NT2/D1 (cell line): ENCODE measurements around the gene NPSR1.
"Not testable (repeated sequence)": the region's sequence is repeated elsewhere in the genome, so short reads cannot be mapped to it uniquely, and the experiment has no call there.

ENCODE experiments used
- SUZ12 ChIP-seq: IDR thresholded peaks from 2 replicates; pipeline ENCODE4 v1.6.1; 2011; ENCODE audit not compliant: insufficient read length, insufficient read depth; ENCODE audit errors: extremely low read depth
- YY1 ChIP-seq: IDR thresholded peaks from 2 replicates; pipeline ENCODE4 v1.6.1; 2011; ENCODE audit not compliant: insufficient read length, insufficient read depth
- ZNF274 ChIP-seq: IDR thresholded peaks from 2 replicates; pipeline ENCODE4 v1.6.1; 2011; ENCODE audit warnings: mild to moderate bottlenecking, low read depth, low read length

DNA sequence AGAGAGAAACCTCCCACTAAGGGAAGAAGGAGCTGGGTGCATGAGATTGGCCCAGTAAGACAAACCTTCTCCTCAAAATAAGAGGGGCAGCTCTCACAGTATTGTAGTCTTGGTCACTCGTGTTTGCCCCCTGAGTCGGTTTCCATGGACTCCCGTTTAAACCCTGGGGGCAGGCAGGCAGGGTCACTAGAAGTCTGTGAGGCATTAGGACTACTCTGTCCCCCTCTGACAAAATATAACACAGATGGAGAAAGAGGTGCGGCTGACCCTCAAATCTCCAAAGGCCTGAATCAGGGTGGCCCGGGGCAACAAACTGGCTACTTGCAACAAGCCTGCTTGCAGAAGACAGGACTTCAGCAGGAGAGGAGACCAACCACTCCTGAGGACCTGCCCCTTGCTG, 210.6 kb downstream of the NPSR1 start:
- not testable (repeated sequence) for TF ChIP-seq SUZ12, YY1, ZNF274
